ENCODE results near the gene DUSP9.

Gene DUSP9

GRCh38 chrX:153636716-153637115 is 10.3 kb upstream of the DUSP9 start:
- DNase-seq (ENCODE audit: low read depth) = no peak

DNA sequence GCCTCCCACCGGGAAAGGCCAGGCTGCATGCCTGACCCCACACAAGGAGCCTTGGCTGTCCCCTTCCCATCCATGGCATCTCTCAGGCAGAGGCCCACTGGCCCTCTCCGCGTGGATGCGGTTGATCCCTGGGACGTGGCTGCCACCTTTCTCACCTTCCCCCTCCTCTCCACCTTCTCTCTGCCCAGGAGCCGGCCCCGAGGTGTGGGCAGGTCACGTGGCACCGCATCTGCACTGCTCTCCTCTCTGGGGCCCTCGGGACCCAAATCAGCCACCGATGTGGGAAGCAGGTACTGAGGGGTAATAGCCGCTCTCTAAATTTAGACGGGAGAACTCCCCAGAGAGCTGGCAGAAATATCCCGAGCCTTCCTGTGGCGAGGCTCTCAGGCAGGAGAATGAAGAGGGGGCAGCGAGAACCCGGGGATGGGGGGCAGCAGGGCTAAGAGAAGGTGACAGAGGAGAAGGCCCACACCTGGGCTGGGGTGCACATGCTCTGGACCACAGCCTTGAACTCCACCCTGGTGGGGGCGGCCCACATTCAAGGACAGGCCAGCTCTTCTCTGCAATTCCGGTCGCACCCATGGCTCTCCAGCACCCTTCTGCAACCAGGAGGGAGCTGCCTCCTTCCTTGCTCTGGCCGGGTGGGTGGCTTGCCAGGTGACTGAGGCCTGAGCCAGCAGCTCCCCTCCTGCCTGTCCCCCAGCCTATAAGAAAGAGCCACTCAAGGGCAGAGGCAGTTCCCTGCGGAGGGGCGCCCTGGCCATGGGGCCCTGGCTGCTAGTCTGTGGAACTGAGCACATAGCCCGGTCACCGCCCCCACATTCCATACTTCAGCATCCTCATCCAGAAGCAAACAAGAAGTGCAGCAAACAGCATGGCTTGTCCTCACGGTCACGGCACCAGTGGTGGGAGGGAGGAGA is 9.6 kb upstream of the DUSP9 start:
- no peak for DNase-seq (ENCODE audit: low read depth)

GRCh38 chrX:153638041-153638371 is 9.0 kb upstream of the DUSP9 start:
- DNase-seq (ENCODE audit: low read depth) = no peak

GRCh38 chrX:153638436-153639176 is 8.4 kb upstream of the DUSP9 start:
- no peak for DNase-seq (ENCODE audit: low read depth)

- DNase-seq (ENCODE audit: low read depth) = no peak
Measured at GRCh38 chrX:153639177-153640044, 7.6 kb upstream of the DUSP9 start.

- no peak for DNase-seq (ENCODE audit: low read depth)
Measured at GRCh38 chrX:153640045-153640686, 6.8 kb upstream of the DUSP9 start.

GRCh38 chrX:153640736-153641575 is 6.0 kb upstream of the DUSP9 start:
- no peak for DNase-seq (ENCODE audit: low read depth)

DNA sequence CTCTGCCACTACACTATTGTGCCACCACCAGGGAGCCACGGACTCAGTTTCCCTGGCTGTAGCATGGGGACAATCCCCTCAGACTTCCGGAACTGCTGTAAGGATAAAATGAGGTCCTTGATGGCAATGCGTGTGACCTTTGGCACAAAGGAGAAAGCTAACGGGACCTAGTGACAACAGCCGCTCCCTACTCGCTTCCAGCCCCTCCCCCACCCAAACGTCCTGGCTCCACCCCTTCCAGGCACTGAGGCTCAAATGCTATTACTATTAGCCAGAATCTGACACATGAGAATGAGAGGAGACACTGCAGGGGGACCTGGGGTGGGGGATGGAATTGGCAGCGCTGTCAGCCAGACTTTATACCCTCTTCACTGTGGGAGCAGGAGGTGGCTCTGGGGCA is 5.4 kb upstream of the DUSP9 start:
- no peak for DNase-seq (ENCODE audit: low read depth)

DNA sequence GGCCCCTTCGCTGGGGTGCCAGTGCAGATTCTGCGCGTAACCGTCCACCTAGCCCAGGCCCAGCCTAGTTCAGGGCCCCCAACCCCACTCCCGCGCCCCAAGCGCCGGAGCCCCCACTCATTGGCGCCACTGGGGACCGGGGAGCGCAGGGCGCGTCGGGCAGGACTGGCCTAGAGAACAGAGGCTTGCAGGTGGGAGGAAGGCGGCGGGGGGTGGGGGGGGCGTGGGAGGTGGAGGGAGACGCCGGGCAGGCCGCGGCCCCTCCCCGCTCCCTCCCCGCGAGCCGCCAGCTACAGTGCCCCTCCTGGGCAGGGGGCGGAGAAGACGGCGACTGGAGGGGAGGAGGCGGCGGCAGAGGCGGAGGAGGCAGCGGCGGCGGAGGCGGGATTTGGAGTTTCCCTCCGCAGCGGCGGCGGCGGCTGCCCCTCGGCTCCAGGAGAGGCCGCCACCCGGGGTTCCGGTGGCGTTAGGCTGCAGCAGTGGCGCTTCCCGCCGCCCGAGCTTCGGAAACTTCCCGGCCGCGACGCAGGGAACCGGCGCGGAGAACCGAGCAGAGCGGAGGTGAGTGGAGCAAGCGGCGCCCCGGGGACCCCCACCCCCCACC is 4.8 kb upstream of the DUSP9 start:
- no peak for DNase-seq (ENCODE audit: low read depth)

DNA sequence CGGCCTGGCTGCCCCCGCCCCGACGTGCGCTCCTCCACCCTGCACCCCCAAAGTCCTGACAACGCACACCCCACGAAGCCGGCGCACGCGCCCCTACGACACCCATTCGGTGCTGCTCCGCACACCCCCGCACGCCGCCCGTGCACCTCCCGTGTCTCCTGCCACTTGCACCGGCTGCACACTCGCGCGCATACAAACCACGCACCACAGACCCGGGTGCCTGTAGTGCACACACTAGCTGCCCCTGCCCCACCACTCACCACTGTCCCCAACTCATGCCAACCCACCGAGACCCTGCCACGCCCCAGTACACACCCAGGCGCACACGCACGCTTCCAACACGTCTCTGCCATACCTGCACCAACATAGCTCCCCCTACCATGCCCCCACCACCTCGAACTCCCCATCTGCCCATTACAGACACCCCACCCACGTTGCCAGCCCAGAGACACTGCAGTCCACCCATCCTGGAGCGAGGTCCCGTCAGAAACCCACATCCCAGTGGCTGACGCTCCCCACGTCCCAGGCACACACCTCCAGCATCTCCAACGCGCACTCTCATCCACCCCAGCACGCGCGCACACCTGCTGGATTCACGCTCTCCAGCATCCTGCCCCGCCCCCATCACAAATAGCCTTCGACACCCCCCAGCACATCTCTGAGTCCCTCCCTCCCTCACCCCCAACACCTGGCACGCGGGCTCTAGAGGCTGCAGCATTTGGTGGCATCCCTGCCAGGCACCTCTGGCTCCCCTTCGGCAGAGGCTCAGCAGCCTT is 4.2 kb upstream of the DUSP9 start:
- no peak for DNase-seq (ENCODE audit: low read depth)

- no peak for DNase-seq (ENCODE audit: low read depth)
Measured at GRCh38 chrX:153643431-153644351, 3.3 kb upstream of the DUSP9 start.

DNA sequence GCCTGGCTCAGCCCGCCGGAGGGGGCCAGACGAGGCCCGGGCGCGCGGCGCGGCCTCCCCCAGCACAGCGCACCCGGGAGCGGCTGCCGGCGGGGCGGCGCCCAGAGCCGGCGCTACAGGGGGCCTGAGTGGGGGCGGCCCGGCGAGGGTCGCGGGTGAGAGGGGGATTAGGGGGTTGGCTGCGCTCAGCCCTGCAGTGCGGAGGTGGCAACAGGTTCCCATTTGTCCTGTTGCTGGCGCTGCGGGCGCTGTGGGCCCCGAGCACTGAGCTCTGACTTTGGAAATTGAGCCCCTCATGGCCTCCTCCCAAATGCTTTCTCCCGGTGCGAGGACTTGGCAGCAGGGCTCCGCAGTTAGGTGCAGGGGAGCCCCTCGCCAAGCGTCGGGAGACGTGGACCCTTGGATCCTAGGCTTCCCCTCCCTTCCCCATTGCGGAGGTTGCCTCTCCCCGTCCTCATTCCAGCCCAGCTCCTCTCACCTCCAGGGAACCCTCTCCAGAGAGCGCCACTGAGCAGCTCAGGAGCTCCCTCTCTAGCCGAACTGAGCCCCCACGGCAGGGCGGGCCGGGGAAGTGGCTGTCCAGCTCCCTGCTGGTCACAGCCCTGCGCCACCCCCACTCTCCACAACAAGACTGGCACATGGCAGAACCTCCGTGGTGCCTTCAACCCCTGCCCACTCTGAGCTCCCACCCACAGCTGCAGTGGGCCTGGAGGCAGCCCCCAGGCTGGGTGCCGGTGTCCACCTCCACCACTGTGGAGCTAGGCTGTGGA is 2.5 kb upstream of the DUSP9 start:
- DNase-seq (ENCODE audit: low read depth) = no peak

- no peak for DNase-seq (ENCODE audit: low read depth)
Measured at GRCh38 chrX:153645151-153645550, 1.9 kb upstream of the DUSP9 start.

GRCh38 chrX:153645921-153646488 is 998 bp upstream of the DUSP9 start:
- no peak for DNase-seq (ENCODE audit: low read depth)

DNA sequence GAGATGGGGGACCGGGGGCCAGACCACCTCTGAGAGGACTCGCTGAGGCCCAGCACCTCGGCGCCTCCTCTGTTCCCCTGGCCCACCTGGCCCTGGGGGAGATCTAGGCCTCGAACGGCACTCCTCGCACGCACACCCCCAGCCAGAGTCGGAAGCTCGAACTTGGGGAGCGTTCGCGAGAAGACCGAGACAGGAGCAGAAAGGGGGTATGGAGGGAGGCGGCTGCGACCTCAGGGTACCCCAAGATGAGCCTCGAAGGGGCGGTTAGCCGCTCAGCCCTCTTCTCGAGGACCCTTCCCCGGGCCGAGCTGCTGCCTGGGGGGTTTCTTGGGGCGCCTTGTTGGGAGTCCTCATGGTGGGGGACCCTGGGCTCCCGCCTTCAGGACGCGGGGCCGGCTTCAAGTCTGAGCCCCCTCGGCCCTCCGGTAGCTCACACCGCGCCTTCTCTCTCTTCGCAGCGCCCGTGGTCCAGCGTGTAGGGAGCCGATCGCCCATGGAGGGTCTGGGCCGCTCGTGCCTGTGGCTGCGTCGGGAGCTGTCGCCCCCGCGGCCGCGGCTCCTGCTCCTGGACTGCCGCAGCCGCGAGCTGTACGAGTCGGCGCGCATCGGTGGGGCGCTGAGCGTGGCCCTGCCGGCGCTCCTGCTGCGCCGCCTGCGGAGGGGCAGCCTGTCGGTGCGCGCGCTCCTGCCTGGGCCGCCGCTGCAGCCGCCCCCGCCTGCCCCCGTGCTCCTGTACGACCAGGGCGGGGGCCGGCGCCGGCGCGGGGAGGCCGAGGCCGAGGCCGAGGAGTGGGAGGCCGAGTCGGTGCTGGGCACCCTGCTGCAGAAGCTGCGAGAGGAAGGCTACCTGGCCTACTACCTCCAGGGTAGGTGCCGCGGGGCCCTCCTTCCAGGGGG is 706 bp downstream of the DUSP9 start:
- DNase-seq (ENCODE audit: low read depth) = no peak

DNA sequence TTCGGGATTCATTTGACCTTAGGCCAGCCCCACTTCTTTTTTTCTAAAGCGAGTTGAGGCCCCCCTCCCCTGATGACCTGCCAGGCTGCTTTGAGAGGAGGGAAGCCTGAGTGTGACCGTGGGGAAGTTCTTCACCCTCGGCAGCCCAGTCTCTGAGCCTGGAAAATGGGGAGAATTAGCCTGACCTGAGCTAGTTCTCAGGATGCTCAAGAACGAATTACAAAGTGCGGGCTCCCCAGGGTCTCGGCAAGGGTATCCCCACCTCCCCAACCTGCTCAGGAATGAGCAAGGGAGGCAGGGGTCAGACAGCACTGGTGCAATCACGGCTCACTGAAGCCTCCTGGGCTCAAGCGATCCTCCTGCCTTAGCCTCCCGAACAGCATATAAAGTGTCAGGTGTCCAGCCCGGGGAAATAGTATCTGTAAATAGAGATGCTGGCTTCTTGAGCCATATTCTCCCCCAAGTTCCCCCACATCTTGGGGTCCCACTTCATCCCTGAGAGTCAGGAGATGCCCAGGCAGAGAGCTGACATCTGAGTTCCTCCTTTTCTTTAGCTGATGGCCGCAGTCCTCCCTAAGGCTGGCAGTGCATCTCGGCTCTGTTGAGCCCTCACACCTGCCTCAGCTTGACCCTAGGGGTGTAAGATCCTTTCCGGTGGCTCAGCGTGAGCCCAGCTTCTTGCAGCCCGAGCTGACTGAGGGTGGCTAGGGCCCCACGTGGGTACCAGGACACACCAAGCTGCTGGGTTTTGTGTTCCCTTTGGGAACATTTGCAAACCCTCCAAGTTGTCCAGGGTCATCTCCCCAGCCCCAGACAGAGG is 1.6 kb downstream of the DUSP9 start:
- DNase-seq (ENCODE audit: low read depth) = no peak

Data from activated T-helper 1 cell treated with Interleukin-2 at 50 U/mL for 16 hours (primary cell).